IPS-18a (cell line): ENCODE measurements around the gene TRMT11.

ENCODE experiments used
- H3K27ac ChIP-seq: one replicate; pipeline ENCODE4 v1.5.1; 2013; ENCODE audit warnings: low read length
- H3K27me3 ChIP-seq: one replicate; pipeline ENCODE4 v1.6.1; 2013; ENCODE audit warnings: mild to moderate bottlenecking, low read length; ENCODE audit not compliant: control insufficient read depth, insufficient read depth
- H3K36me3 ChIP-seq: one replicate; pipeline ENCODE4 v1.6.1; 2013; ENCODE audit warnings: low read depth, low read length; ENCODE audit not compliant: control insufficient read depth
- H3K4me1 ChIP-seq: one replicate; pipeline ENCODE4 v1.6.1; 2013; ENCODE audit warnings: low read depth, low read length; ENCODE audit not compliant: control insufficient read depth
- H3K4me3 ChIP-seq: one replicate; pipeline ENCODE4 v1.5.1; 2013; ENCODE audit warnings: low read length
- H3K9ac ChIP-seq: one replicate; pipeline ENCODE4 v1.6.1; 2013; ENCODE audit warnings: mild to moderate bottlenecking, low read length, moderate library complexity
- H3K9me3 ChIP-seq: one replicate; pipeline ENCODE4 v1.6.1; 2013; ENCODE audit warnings: low read depth, low read length; ENCODE audit not compliant: control insufficient read depth

TRMT11 gene

DNA sequence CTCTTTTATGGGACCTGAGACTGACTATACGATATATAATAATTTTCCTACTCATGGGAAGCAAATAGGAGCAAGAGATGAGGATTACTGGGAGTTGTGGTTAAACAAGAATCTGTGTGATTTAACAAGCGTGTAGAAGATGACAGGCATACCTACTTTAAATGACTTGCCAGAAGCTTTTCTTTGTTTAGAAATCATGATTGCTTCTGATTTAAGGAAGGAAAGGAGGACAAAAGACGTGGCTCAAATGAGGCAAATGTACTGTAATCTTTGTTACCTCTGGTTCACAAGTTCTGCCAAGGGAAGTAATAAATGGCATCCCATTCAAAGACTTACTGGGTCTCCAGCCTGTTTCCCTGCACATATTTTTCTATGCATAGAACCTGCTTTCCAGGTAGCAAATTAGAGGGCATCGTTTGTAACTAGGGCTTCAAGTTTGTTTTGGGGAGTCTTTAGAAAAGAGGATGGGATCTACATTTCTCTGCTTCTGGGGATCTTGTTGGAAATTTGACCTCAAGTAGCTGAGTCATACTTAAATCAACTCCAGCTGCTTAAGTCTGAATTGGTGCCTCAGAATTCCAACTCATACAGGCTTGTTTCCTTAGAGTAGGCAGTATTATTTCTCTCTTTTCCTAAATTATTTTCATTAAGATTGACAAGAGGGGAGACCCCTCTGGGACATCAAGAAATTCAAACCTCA lies 2.9 kb upstream of the TRMT11 start:
- Histone ChIP-seq H3K4me1 (peaks cover 17% of the 10 kb centered on the region), H3K9ac (no peak overlapping the region), H3K27ac (no peak overlapping the region), H3K27me3 (no peaks in the 10 kb centered on the region), H3K36me3 (no peaks in the 10 kb centered on the region), H3K4me3 (no peak overlapping the region), H3K9me3 (no peaks in the 10 kb centered on the region)

DNA sequence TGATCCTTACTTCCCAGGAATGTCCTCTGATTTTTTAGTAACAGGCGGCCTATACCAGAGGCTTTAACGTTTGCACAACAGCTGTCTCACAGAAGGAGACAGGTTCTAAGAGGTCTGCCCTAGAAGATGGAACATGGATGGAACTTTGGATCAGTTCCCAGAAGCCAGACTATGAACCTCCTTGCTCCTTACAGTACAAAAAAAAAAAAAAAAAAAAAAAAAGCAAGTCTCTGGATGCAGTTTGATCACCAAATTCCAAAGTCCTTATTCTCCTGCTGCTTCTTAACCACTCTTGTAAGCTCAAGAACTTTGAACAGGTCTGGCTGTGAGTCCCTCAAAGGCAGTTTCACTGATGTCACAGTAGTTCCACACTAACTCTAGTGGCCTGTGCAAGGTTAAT lies 2.0 kb upstream of the TRMT11 start:
- H3K9me3 ChIP-seq = no peaks in the 10 kb centered on the region
- H3K27ac ChIP-seq = no peak overlapping the region

DNA sequence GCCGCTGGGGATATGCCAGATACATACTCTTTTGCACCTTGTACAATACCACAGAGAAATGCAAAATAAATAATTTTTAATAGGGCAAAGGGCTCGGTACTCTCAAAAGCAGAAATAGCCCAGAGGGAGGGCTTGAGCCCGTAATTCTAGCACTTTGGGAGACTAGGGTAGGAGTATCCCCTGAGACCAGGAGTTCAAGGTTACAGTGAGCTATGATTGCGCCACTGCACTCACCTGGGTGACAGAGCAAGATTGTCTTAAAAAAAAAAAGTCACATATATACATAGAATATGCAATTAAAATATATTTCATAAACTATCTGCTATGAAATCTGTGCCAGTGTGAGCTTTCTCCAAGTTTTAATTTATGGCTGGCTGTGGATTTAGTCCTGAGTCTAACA lies 818 bp upstream of the TRMT11 start:
- Histone ChIP-seq H3K36me3 (no peaks in the 10 kb centered on the region), H3K9me3 (no peaks in the 10 kb centered on the region), H3K4me3 (peak overlapping the region; percentile 98), H3K27ac (peak overlapping the region; percentile 90), H3K4me1 (peaks cover 33% of the 10 kb centered on the region), H3K27me3 (no peaks in the 10 kb centered on the region), H3K9ac (peak overlapping the region; percentile 97)

More for the DNA sequence above, 2.0 kb upstream of the TRMT11 start:
- Histone ChIP-seq H3K27me3 (no peaks in the 10 kb centered on the region), H3K36me3 (no peaks in the 10 kb centered on the region), H3K4me3 (no peak overlapping the region), H3K4me1 (peaks cover 22% of the 10 kb centered on the region), H3K9ac (no peak overlapping the region)

DNA sequence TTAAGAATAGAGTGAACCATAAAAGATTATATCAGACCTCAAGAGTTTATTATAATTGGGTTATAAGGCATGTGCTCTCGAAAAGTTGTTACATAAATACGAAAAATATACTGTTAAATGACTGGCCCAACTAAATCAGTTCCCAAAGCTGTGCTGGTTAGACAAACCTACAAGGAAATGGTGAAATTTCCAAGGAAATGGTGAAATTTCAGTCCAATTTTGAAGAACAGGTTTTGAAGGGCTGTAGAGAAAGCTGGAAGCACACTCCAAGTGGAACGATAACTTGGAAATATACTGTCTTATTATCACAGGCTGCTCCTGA lies 400 bp upstream of the TRMT11 start:
- Histone ChIP-seq H3K27ac (peak overlapping the region; percentile 90), H3K36me3 (no peaks in the 10 kb centered on the region), H3K4me3 (peak overlapping the region; percentile 98), H3K9me3 (no peaks in the 10 kb centered on the region), H3K4me1 (peaks cover 34% of the 10 kb centered on the region), H3K27me3 (no peaks in the 10 kb centered on the region), H3K9ac (peak overlapping the region; percentile 97)

DNA sequence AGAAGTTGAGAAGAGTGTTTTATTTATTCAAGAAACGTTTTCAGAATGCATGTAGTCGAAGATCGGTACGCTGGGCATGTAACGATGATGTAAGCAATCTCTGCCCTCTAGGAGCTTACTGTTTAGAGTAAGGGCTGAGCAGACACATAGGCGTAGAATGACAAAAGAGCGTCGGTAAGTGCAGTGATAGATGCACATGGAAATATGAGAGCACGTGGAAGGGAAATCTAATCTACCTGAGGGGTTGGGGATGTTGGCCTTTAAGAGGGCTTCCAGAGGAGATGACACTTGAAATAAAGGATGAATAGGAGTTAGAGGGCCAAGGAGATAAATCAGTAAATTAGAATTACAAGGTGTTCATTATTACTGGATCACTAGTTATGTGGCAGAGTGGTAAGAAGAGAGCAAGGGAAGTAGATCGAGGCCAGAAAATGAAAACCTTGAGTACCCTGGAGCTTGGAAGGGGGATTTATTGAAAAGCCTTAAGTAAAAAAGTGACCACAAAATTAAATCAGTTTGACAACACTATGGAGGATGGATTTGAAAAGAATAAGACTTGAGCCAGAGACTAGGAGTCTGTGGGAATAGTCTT lies 782 bp downstream of the TRMT11 start:
- H3K36me3 ChIP-seq = no peaks in the 10 kb centered on the region
- H3K4me1 ChIP-seq = peaks cover 34% of the 10 kb centered on the region
- H3K27me3 ChIP-seq = no peaks in the 10 kb centered on the region
- H3K9ac ChIP-seq = peak overlapping the region; percentile 97
- H3K27ac ChIP-seq = peak overlapping the region; percentile 89
- H3K9me3 ChIP-seq = no peaks in the 10 kb centered on the region
- peak overlapping the region; percentile 98 for H3K4me3 ChIP-seq

DNA sequence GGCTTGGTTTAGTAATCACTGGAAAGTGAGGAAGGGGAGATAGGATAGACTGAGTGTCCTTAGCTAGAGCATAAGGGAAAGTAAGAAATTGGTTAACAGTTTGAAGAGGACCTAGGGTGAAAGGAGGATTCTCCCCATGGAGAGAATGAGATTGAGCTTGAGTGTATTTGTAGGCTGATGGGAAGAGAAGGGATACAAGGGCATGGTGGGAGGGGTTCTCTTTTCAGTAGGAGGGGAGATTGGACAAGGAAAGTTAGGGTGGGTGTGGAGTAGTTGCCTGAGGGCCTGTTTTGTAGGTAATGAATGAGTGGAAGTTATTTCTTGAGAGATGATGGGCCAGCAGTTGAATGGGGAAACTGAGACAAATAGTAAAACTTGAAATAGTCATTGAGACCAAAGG lies 1.9 kb downstream of the TRMT11 start:
- no peaks in the 10 kb centered on the region for H3K27me3 ChIP-seq
- H3K9ac ChIP-seq = no peak overlapping the region
- H3K27ac ChIP-seq = no peak overlapping the region
- H3K4me3 ChIP-seq = peak overlapping the region; percentile 98
- H3K9me3 ChIP-seq = no peaks in the 10 kb centered on the region
- H3K36me3 ChIP-seq = no peaks in the 10 kb centered on the region
- peaks cover 34% of the 10 kb centered on the region for H3K4me1 ChIP-seq

DNA sequence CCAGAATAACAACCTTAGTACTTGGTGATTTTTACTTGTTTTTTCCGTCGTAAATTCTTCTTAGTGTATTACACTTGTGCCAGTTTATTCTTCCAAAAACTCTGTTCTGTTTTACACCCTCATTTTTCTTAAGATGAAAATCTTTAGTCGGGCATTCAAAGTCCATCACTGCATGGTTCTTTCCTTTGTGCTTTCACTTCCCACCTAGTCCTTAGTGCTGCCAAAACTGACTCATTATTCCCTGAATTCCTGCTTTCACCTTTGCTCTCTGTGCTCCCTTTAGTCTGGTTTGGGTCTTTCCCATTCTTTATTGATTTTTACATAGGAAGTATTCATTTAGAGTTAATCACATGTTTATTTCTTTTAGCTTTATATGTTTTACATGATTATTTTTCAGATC lies 3.3 kb downstream of the TRMT11 start:
- no peak overlapping the region for H3K9ac ChIP-seq
- H3K27me3 ChIP-seq = no peaks in the 10 kb centered on the region
- H3K36me3 ChIP-seq = no peaks in the 10 kb centered on the region
- H3K27ac ChIP-seq = no peak overlapping the region
- H3K4me3 ChIP-seq = no peak overlapping the region
- peaks cover 34% of the 10 kb centered on the region for H3K4me1 ChIP-seq
- H3K9me3 ChIP-seq = no peaks in the 10 kb centered on the region

DNA sequence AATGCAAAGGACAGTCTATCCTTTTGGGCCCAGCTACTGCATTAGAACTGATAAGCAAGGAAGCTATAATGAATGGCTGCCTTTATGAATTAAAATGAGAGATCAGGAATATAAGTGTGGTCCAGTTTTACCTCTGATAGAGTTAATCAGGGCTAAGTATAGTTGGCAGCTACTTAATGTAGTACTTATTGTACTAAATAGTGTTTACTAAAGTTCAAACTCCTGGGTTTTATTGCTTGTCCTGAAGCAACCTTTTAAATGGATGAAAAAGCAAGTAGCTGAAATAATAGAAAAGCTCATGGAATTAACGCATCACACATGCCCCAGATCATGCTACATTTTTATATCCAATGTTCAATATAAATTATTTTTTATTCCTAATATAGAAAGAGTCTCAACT lies 5.3 kb downstream of the TRMT11 start:
- Histone ChIP-seq H3K4me3 (no peak overlapping the region), H3K36me3 (no peaks in the 10 kb centered on the region), H3K9me3 (no peaks in the 10 kb centered on the region), H3K9ac (no peak overlapping the region), H3K27ac (no peak overlapping the region), H3K27me3 (no peaks in the 10 kb centered on the region), H3K4me1 (peaks cover 31% of the 10 kb centered on the region)

DNA sequence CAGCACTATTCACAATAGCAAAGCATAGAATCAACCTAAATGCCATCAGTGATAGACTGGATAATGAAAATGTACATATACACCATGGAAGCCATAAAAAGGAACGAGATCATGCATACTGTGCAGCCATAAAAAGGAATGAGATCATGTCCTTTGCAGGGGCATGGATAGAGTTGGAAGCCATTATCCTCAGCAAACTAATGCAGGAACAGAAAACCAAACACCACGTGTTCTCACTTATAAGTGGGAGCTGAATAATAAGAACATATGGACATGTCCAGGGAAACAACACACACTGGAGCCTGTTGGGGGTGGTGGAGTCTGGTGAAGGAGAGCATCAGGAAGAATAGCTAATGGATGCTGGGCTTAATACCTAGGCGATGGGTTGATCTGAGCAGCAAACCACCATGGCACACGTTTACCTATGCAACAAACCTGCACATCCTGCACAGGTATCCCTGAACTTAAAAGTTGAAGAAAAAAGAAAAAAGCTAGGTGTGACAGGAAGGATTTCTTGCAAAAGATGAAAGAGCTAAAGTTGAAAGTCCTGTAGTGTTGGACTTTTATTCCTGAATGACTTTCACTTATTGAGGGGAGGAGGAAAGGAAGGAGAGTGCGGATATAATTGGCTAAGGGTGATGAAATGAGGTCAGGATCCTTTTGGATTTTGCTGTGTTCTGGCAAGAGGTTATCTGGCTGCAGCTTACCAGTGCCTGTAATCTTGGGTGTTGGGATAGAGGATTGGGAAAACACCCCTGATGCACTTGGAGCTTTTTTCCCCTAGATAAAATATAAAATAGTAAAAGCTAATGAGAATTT lies 8.5 kb downstream of the TRMT11 start:
- H3K4me1 ChIP-seq = peaks cover 7% of the 10 kb centered on the region
- no peaks in the 10 kb centered on the region for H3K27me3 ChIP-seq
- H3K4me3 ChIP-seq = no peak overlapping the region
- H3K27ac ChIP-seq = no peak overlapping the region
- no peaks in the 10 kb centered on the region for H3K9me3 ChIP-seq
- peaks cover 22% of the 10 kb centered on the region for H3K36me3 ChIP-seq
- H3K9ac ChIP-seq = no peak overlapping the region

DNA sequence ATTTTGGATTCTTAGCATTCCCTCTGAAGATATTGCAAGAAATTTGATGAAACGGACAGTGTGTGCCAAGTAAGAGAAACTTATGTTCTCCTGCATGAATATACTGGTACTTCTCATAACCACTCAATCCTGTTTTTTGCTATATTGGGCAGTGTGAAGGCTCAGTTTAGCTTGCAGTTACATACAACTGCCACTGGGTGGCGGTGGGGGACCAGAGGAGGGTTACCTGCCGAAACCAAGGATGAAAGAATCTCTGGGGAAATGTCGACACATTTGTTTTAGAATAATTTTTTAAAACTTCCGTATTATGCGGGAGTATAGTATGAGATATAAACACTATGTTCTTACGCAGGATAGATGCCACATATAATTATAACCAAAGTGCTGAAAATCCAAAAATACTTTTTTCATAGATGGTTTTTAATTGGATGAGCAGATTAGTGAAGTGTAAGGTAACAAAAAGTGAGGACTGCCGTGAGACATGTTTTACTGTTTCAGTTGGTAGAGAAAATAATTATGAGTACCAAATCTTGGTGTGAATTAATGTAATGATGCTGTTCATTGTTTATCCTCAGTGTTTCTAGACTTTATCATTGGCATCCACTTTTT lies 9.7 kb downstream of the TRMT11 start:
- Histone ChIP-seq H3K9me3 (no peaks in the 10 kb centered on the region), H3K4me1 (no peaks in the 10 kb centered on the region), H3K4me3 (no peak overlapping the region), H3K27me3 (no peaks in the 10 kb centered on the region), H3K36me3 (peaks cover 28% of the 10 kb centered on the region), H3K9ac (no peak overlapping the region), H3K27ac (no peak overlapping the region)

DNA sequence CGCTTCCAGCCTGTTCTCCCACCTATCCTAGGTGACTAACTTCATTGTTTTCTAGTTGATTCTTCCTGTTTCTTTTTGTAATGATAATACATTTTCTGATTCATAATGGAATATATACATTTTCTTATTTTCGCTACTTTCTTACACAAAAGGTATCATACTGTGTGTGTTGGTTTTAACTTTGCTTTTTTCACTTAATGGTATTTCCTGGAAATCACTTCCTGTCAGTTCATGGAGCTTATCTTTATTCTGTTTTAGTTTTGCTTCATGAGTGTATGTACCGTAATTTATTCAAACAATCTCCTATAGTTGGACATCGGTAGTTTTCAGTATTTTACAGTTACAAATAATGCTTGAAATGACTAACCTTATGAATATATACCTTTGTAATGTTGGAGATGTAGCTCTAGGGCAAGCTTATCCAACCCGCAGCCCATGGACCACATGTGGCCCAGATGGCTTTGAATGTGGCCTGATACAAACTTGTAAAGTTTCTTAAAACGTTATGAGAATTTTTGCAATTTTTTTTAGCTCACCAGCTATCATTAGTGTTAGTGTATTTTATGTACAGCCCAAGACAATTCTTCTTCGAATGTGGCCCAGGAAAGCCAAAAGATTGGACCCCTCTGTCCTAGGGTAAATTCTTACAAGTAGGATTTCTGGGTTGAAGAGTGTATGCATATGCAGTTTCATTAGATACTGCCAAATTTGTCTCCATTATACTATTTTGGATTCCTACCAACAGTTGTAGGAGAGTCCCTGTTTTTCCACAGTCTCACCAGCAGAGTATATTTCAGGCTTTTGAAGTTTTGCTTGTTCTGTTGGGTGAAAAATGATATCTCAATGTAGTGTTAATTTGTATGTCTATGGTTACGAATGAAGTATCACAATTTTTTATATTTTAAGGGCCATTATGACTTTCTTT lies 16.7 kb downstream of the TRMT11 start:
- Histone ChIP-seq H3K4me3 (no peak overlapping the region), H3K27ac (no peak overlapping the region), H3K4me1 (no peaks in the 10 kb centered on the region), H3K9me3 (no peaks in the 10 kb centered on the region), H3K27me3 (no peaks in the 10 kb centered on the region), H3K36me3 (peaks cover 54% of the 10 kb centered on the region), H3K9ac (no peak overlapping the region)
